Natural killer cell (primary cell): ENCODE results near the gene LILRB5. TPM values are rescaled to one million over a fixed set of nuclear protein-coding genes. Genes with fewer than 3 reads are reported as not detected.
"Not testable (repeated sequence)": the region's sequence is repeated elsewhere in the genome, so short reads cannot be mapped to it uniquely, and the experiment has no call there.

Experiments used
- ATAC-seq, 3 donors: fragments of 150-1000 bp in 2 of 3; fragments of 200-7000 bp in 1 of 3; cut with Tn5 transposase; 1 replicate in 1 of 3; 2 replicates in 2 of 3; pipeline ENCODE4 v1.10.0; 2021; ENCODE audit warnings: mild to moderate bottlenecking in 2 of 3, moderate library complexity in 2 of 3
- DNase-seq, 2 donors: peaks; one replicate each; pipeline versions ENCODE4 v3.0.0 to v3.0.0-alpha.2; 2013 to 2021; ENCODE audit warnings: mixed read lengths in 1 of 2
- H3K27ac ChIP-seq: one replicate; pipeline ENCODE4 v1.5.1; 2013; ENCODE audit warnings: mild to moderate bottlenecking, low read length
- H3K27me3 ChIP-seq: one replicate; pipeline ENCODE4 v1.6.1; 2013; ENCODE audit warnings: low read length; ENCODE audit not compliant: control insufficient read depth, insufficient read depth
- H3K36me3 ChIP-seq: one replicate; pipeline ENCODE4 v1.6.1; 2013; ENCODE audit warnings: low read length; ENCODE audit not compliant: control insufficient read depth, insufficient read depth
- H3K4me1 ChIP-seq: one replicate; pipeline ENCODE4 v1.6.1; 2013; ENCODE audit warnings: low read length; ENCODE audit not compliant: control insufficient read depth, insufficient read depth
- H3K4me3 ChIP-seq: one replicate; pipeline ENCODE4 v1.5.1; 2013; ENCODE audit warnings: low read length
- H3K9me3 ChIP-seq: one replicate; pipeline ENCODE4 v1.6.1; 2013; ENCODE audit warnings: low read length; ENCODE audit not compliant: control insufficient read depth, insufficient read depth
- H3K27ac Mint-ChIP-seq, 2 donors: one replicate each; pipeline ENCODE4 v1.8.0; 2022; ENCODE audit warnings: mild to moderate bottlenecking in 2 of 2, mixed read lengths in 2 of 2, moderate library complexity in 1 of 2
- H3K27me3 Mint-ChIP-seq, 2 donors: one replicate each; pipeline ENCODE4 v1.8.0; 2022; ENCODE audit warnings: low read depth in 2 of 2, mixed read lengths in 2 of 2
- H3K36me3 Mint-ChIP-seq: one replicate; pipeline ENCODE4 v1.8.0; 2022; ENCODE audit warnings: mixed read lengths
- H3K4me1 Mint-ChIP-seq, 2 donors: one replicate each; pipeline ENCODE4 v1.8.0; 2022; ENCODE audit warnings: mixed read lengths in 2 of 2
- H3K4me3 Mint-ChIP-seq: one replicate; pipeline ENCODE4 v1.8.0; 2022; ENCODE audit warnings: mild to moderate bottlenecking, moderate library complexity, mixed read lengths
- H3K9me3 Mint-ChIP-seq, 2 donors: one replicate each; pipeline ENCODE4 v1.8.0; 2022; ENCODE audit warnings: mixed read lengths in 2 of 2
- WGBS: methylation state at CpG from one replicate; pipeline ENCODE4 v1.1.7; 2013; ENCODE audit warnings: missing lambda C conversion rate; ENCODE audit not compliant: insufficient coverage; 5-methylcytosine and 5-hydroxymethylcytosine counted together
- intact Hi-C: fragments of 100-400 bp; cut with micrococcal nuclease; formaldehyde crosslinking; loops from one replicate; pipeline ENCODE4 v1.14.2; 2022
- total RNA-seq, 4 donors: library from RNA; stranded (reverse); fragments of 120-200 nt in 1 of 4; gene quantifications; one replicate each; pipeline versions ENCODE4 v1.2.3 to v1.2.4, GENCODE V29; 2013 to 2022
- TF ChIP-seq, protein P1 (sequence below): fragments of 200-600 bp; IDR thresholded peaks from one replicate; pipeline ENCODE4 v1.8.0; 2022; ENCODE audit warnings: antibody characterized with exemption

LILRB5 gene
- total RNA-seq, 3 donors from 2014 or later (not counting 1 experiment from before 2014, with no cell fraction given), result 0.09 to 0.18 TPM; not detected in 1

DNA sequence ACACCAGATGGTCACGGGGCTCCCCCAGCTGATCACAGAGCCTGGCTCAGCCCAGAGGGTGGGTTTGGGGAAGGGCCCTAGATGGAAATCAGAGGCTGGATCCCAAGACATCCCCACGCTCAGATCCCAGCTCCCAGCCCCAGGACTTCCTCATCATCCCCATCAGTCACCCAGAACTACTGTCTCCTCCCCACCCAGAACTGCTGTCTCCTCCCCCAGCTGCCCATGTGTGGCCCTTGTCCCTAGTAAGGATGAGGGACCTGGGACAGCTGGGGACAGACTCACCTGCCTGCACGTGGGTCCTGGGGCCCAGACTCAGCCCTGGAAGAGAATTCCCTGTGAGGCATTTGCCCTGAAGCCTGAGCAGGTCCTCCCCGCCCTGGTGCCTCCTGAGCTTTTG is 14.8 kb downstream of the LILRB5 start:
- WGBS, result 61% methylated on average over 2 of the region's 4 CpGs
- intact Hi-C loops, H3K27ac Mint-ChIP-seq, DNase-seq, H3K9me3 ChIP-seq, H3K4me3 Mint-ChIP-seq, H3K36me3 Mint-ChIP-seq, H3K4me3 ChIP-seq, H3K4me1 ChIP-seq, H3K4me1 Mint-ChIP-seq, H3K27me3 ChIP-seq, ATAC-seq, H3K9me3 Mint-ChIP-seq, H3K36me3 ChIP-seq, H3K27ac ChIP-seq: not testable (repeated sequence)
- H3K27me3 Mint-ChIP-seq, result peaks cover 3 to 18% of the 10 kb centered on the region in 2 donors

DNA sequence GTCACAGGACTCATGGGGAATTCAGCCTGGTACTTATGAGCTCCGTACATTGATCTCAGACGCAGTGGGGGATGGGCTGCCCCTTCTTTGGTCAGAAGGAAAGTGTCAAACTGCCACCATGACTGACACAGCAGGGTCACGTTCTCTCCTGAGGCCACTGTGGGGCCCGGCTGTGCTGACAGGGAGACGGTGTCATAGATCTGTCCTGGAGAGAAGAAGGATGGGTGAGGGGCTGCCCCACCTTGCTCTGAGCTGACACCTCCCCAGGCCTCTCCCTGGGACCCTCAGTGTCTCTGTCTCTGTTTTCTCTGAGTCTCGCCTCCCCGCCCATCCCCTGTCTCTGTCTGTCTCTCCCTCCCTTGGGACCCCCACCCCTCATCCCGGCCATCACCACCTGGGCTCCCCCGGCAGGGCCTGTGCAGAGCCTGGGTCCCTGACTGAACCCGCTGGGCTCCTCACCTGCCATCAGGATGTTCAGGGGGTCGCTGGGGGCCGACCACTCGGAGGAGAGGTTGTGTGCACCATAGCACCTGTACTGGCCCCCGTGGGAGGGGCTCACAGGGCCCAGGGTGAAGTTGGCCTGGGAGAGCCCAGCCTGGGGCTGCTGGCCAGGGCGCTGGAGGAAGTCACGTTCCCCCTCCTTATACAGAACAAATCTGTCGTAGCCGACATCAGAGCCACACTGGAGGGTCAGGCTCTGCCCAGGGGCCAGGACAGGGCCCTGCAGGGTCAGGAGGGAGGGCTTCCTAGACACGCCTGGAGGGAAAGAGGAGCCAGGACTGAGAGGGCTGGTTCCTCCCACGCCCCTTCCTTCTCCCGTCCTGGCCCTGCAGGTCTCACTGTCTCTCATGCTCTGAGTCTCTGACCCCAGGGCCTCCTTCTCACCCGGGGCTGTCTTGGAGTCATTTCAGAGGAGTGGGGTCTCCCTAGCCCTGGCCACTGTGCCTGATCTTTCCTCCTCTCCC is 16.4 kb downstream of the LILRB5 start:
- H3K27ac Mint-ChIP-seq, H3K4me3 ChIP-seq, DNase-seq, H3K36me3 ChIP-seq, H3K9me3 Mint-ChIP-seq, H3K27ac ChIP-seq, H3K36me3 Mint-ChIP-seq, H3K4me1 Mint-ChIP-seq, H3K4me3 Mint-ChIP-seq, H3K4me1 ChIP-seq, ATAC-seq, H3K9me3 ChIP-seq, intact Hi-C loops, H3K27me3 ChIP-seq: not testable (repeated sequence)
- WGBS, result 82% methylated on average over 11 of the region's 22 CpGs
- peaks cover 8 to 30% of the 10 kb centered on the region in 2 donors for H3K27me3 Mint-ChIP-seq

DNA sequence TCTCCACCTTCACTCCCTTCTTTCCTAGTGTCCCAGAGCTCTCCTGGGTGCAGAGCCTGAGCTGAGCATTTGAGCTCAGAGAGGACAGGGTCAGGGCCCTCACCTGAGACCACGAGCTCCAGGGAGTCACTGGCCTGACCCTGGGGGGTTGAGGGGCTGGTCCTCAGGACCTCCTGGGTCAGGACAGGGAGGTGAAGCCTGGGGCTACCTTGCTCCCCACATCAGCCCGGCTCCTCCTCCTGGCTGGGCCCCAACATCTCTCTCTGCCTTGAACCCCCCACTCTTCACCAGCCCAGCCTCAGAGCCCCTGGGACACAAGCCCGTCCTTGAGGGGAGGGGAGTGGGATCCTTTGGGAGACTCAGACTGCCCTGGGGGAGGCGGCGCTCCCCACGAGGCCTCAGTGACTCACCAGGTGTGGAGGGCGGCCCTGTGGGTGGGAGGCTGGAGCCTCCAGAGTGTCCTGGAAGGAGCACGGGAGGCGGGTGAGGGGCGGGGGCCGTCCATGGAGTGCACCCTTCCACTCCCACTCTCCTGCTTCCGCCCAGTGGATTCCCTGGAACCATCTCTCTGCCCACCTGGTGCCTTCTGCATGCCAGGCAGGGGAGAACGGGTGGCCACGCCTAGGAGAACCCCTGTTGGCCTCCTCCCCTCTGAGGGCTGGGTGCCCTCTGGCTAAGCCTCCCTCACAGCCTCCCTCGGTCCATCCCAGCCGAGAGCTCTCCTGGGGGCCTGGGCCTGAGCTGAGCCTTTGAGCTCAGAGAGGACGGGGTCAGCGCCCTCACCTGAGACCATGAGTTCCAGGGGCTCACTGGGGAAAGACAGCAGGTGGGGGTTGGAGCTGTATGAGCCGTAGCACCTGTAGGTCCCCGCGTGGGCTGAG is 17.3 kb downstream of the LILRB5 start:
- H3K9me3 Mint-ChIP-seq, DNase-seq, intact Hi-C loops, ATAC-seq, H3K4me3 Mint-ChIP-seq, H3K27ac Mint-ChIP-seq, H3K36me3 ChIP-seq, H3K36me3 Mint-ChIP-seq, H3K27ac ChIP-seq, H3K4me1 ChIP-seq, H3K4me1 Mint-ChIP-seq, H3K4me3 ChIP-seq, H3K9me3 ChIP-seq: not testable (repeated sequence)
- 84% methylated on average over 12 of the region's 21 CpGs for WGBS
- H3K27me3 Mint-ChIP-seq, result peaks cover 5 to 39% of the 10 kb centered on the region in 2 donors
- peaks cover 11% of the 10 kb centered on the region for H3K27me3 ChIP-seq

DNA sequence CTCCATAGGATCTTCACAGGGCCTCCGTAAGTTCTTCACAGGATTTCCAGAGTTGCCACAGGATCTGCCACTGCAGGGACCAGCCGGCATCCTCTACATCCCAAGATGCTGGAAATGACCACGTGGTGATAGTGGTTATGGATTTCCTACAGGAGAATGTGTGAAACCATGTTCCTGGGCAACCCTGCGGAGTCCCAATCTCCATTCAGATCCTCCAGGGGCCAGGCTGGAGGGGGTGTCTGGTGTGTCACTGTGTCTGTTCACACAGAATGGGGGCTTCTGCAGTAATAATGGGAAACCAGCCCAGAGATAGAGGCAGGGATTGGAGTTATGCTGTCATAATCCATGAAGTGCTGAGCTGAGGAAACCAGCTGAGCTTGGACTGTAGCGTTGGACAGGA is 23.1 kb downstream of the LILRB5 start:
- Histone ChIP-seq H3K27me3 (peaks cover 34% of the 10 kb centered on the region), H3K4me1 (peaks cover 6% of the 10 kb centered on the region), H3K9me3 (no peaks in the 10 kb centered on the region), H3K36me3 (no peaks in the 10 kb centered on the region), H3K4me3 (no peak overlapping the region), H3K27ac (no peak overlapping the region)
- H3K4me1 Mint-ChIP-seq, result peaks cover 5 to 6% of the 10 kb centered on the region in 2 donors
- intact Hi-C loops, result no loop called here
- no peak overlapping the region for H3K4me3 Mint-ChIP-seq
- DNase-seq, result no peak
- TF ChIP-seq, protein P1, sequence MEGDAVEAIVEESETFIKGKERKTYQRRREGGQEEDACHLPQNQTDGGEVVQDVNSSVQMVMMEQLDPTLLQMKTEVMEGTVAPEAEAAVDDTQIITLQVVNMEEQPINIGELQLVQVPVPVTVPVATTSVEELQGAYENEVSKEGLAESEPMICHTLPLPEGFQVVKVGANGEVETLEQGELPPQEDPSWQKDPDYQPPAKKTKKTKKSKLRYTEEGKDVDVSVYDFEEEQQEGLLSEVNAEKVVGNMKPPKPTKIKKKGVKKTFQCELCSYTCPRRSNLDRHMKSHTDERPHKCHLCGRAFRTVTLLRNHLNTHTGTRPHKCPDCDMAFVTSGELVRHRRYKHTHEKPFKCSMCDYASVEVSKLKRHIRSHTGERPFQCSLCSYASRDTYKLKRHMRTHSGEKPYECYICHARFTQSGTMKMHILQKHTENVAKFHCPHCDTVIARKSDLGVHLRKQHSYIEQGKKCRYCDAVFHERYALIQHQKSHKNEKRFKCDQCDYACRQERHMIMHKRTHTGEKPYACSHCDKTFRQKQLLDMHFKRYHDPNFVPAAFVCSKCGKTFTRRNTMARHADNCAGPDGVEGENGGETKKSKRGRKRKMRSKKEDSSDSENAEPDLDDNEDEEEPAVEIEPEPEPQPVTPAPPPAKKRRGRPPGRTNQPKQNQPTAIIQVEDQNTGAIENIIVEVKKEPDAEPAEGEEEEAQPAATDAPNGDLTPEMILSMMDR, result no peak
- ATAC-seq, result no peak
- no peaks in the 10 kb centered on the region for H3K36me3 Mint-ChIP-seq
- H3K9me3 Mint-ChIP-seq, result no peaks in the 10 kb centered on the region
- H3K27ac Mint-ChIP-seq, result no peak overlapping the region
- H3K27me3 Mint-ChIP-seq, result peaks cover 25 to 66% of the 10 kb centered on the region in 2 donors
- WGBS, result 81% methylated on average over 5 of the region's 5 CpGs
